Ovary (tissue), 10 donors: ENCODE measurements around the gene ADNP. TPM values are rescaled to one million over a fixed set of nuclear protein-coding genes. Genes with fewer than 3 reads are reported as not detected.
A peak's percentile ranks its signal among the peaks of the same experiment; 100 is the strongest.
"Not testable (repeated sequence)": the region's sequence is repeated elsewhere in the genome, so short reads cannot be mapped to it uniquely, and the experiment has no call there.

ENCODE experiments used
- DNase-seq, 5 donors: peaks; one replicate each; pipeline ENCODE4 v3.0.0-alpha.2; 2019 to 2020
- H3K27ac ChIP-seq, 2 donors: fragments of 200-600 bp; one replicate each; pipeline versions ENCODE4 v1.5.1 to v1.8.0; 2019 to 2022
- H3K27me3 ChIP-seq: fragments of 200-600 bp; one replicate; pipeline ENCODE4 v1.8.0; 2022
- H3K36me3 ChIP-seq: fragments of 200-600 bp; sonication (generic); one replicate; pipeline ENCODE4 v1.5.1; 2019
- H3K4me1 ChIP-seq: one replicate; pipeline ENCODE4 v1.8.1; 2013; ENCODE audit warnings: mild to moderate bottlenecking, moderate library complexity; ENCODE audit not compliant: insufficient read depth
- H3K4me3 ChIP-seq: fragments of 200-600 bp; sonication (generic); one replicate; pipeline ENCODE4 v1.5.1; 2017
- H3K9me3 ChIP-seq, 2 donors: fragments of 200-600 bp in 1 of 2; sonication (generic) in 1 of 2; one replicate each; pipeline versions ENCODE4 v1.5.1 to v1.8.1; 2013 to 2019; ENCODE audit warnings: mild to moderate bottlenecking in 1 of 2, moderate library complexity in 1 of 2
- EP300 ChIP-seq: sonication (generic); formaldehyde crosslinking; IDR thresholded peaks from one replicate; pipeline ENCODE4 v1.6.1; 2017; ENCODE audit warnings: antibody characterized with exemption
- POLR2A ChIP-seq: fragments of 450-650 bp; IDR thresholded peaks from one replicate; pipeline ENCODE4 v1.6.1; 2017; ENCODE audit warnings: antibody characterized with exemption, mild to moderate bottlenecking, moderate library complexity
- WGBS, 3 donors: extraction: QIAGEN DNeasy Blood & Tissue Kit in 1 of 3; methylation state at CpG; one replicate each; pipeline versions ENCODE4 v1.1.5 to v1.1.7; 2013 to 2017; 5-methylcytosine and 5-hydroxymethylcytosine counted together
- intact Hi-C, 4 donors: fragments of 100-400 bp; cut with DNase I; formaldehyde crosslinking; loops; one replicate each; pipeline versions ENCODE4 v1.11.0 to v1.15.1; 2022 to 2023
- long read RNA-seq, 3 donors: library from polyadenylated mRNA in 2 of 3; unstranded in 2 of 3; transcript quantifications; one replicate each; pipeline ENCODE4 v2.0.0 and lab custom pipeline, GENCODE V29; 2021 to 2026
- polyA plus RNA-seq, 2 donors: library from polyadenylated mRNA; stranded (reverse); fragments of 200-250 nt in 1 of 2; fragments of 350-450 nt in 1 of 2; fragmentation: Illumina TruSeq in 1 of 2; extraction: RNeasy Lipid Tissue Mini Kit (QIAGEN cat#74804) in 1 of 2; gene quantifications; one replicate each; pipeline ENCODE4 v1.2.3, GENCODE V29; 2013 to 2014
- total RNA-seq, 7 donors: library from RNA; depleted of rRNA in 2 of 7; stranded (reverse); fragments of >200 nt in 2 of 7; fragmentation: NEBNext Ultra II Directional in 3 of 7; extraction: Animal tissue kit (Norgen Biotek cat#: 25700) in 3 of 7; gene quantifications; one replicate each; pipeline versions ENCODE4 v1.1.0 to v1.2.4, GENCODE V29; 2016 to 2023
- TF ChIP-seq, protein P1 (sequence below), 3 donors: fragments of 450-650 bp in 2 of 3; fragments of 200-600 bp in 1 of 3; IDR thresholded peaks; one replicate each; pipeline versions ENCODE4 v1.5.1 to v1.8.0; 2016 to 2022; ENCODE audit warnings: antibody characterized with exemption in 3 of 3, mild to moderate bottlenecking in 1 of 3
- donor health status: DM: no; HTN: no; CAD: no; lungs with moderate emphysema.
- donor health status: DM: no; HTN: no; CAD: no.
- donor health status: Bipolar disorder and iron deficiency.
- donor health status: DM: yes; HTN: yes; CAD: no.
- donor health status: DM: no; HTN: no; CAD: no.
- donor health status: DM: yes; HTN: yes; CAD: no.

ADNP gene
- total RNA-seq (10 to 100 TPM; 41.1 to 94.7 (median 75.5) TPM), polyA plus RNA-seq (10 to 100 TPM; 30.8 to 80.5 TPM)
- long read RNA-seq, donor 1, full-length matches to known transcripts: 2 of 42 reads
- long read RNA-seq, donor 1, partial matches to known transcripts: 3 of 42 reads
- long read RNA-seq, donor 1, other reads (novel, unspliced or antisense): 37 of 42 reads
- long read RNA-seq, donor 2, full-length matches to known transcripts: 19 of 28 reads
- long read RNA-seq, donor 2, partial matches to known transcripts: 9 of 28 reads
- long read RNA-seq, donor 2, other reads (novel, unspliced or antisense): 0 of 28 reads
- long read RNA-seq, donor 3, full-length matches to known transcripts: 33 of 66 reads
- long read RNA-seq, donor 3, partial matches to known transcripts: 12 of 66 reads
- long read RNA-seq, donor 3, other reads (novel, unspliced or antisense): 21 of 66 reads

GRCh38 chr20:50931306-50932015, at the start of gene ADNP:
Gene ADNP (minus strand): TSS chr20:50931437. CDS start chr20:50903996, 27,441 bp downstream.
- peak; percentile 6 for TF ChIP-seq EP300
- TF ChIP-seq, protein P1, sequence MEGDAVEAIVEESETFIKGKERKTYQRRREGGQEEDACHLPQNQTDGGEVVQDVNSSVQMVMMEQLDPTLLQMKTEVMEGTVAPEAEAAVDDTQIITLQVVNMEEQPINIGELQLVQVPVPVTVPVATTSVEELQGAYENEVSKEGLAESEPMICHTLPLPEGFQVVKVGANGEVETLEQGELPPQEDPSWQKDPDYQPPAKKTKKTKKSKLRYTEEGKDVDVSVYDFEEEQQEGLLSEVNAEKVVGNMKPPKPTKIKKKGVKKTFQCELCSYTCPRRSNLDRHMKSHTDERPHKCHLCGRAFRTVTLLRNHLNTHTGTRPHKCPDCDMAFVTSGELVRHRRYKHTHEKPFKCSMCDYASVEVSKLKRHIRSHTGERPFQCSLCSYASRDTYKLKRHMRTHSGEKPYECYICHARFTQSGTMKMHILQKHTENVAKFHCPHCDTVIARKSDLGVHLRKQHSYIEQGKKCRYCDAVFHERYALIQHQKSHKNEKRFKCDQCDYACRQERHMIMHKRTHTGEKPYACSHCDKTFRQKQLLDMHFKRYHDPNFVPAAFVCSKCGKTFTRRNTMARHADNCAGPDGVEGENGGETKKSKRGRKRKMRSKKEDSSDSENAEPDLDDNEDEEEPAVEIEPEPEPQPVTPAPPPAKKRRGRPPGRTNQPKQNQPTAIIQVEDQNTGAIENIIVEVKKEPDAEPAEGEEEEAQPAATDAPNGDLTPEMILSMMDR (IDR thresholded peaks at IDR 0.05): peak; percentile 80 to 96 (median 96)
- TF ChIP-seq POLR2A: peak; percentile 52
- intact Hi-C loops: loop anchor here in 3 of 4 donors (2.0 kb wide), 2 partner anchors 137 to 139 kb away; partner anchors contain the start of gene BCAS4 (in 2 of the 3)
- H3K36me3 ChIP-seq: no peaks in the 10 kb centered on the region
- peak within 1 kb of the TSS; percentile 87 to 98 for H3K27ac ChIP-seq
- H3K27me3 ChIP-seq: no peaks in the 10 kb centered on the region
- peak within 1 kb of the TSS; percentile 92 for H3K4me3 ChIP-seq
- no peaks in the 10 kb centered on the region for H3K9me3 ChIP-seq
- DNase-seq: peak; percentile 93 to 95 (median 94)
- 1% methylated on average over 48 to 58 of the region's 58 CpGs for WGBS, 3 donors
- H3K4me1 ChIP-seq: peaks cover 10% of the 10 kb centered on the region

DNA sequence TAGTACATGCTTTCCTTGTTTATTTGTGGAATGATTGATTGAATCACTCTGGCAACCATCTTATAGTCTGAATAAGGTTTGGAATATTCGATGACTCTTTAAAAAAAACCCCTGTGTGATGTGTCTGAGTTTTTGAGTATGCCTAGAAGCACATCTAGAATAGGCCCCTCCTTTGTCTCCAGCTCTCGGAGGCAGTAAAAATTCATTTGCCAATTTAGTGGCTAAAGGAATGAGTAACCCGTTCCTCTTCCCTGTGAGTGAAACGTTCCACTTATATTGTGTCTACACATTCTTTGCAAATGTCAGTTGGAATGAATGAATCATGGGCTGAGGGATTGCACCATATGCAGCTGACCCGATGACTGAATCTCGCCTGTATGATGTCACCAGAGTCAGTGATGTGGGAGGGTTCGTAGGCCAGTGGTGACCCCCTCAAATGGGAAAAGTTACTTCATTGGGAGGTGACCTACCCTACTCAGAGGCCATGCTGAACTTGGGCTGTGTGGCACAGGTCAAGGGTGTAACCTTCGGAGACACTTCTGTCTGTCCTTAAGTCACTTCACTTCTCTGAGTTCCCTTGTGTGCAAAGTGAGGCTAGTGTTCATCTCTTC, 48.9 kb upstream of the ADNP start:
- Histone ChIP-seq H3K27ac (no peak overlapping the region), H3K27me3 (no peaks in the 10 kb centered on the region), H3K4me1 (peaks cover 2% of the 10 kb centered on the region), H3K4me3 (no peak overlapping the region), H3K9me3 (no peaks in the 10 kb centered on the region), H3K36me3 (no peaks in the 10 kb centered on the region)
- intact Hi-C loops: loop anchor here in 3 of 4 donors (10.0 kb wide), 1 partner anchor 615 kb away; no protein-coding TSS in a partner anchor
- no peak for TF ChIP-seq EP300
- TF ChIP-seq POLR2A: no peak
- TF ChIP-seq, protein P1 (IDR thresholded peaks at IDR 0.05): no peak
- DNase-seq: no peak
- 37 to 47% (median 45%) methylated on average over 8 of the region's 8 CpGs for WGBS, 3 donors

- H3K27me3 ChIP-seq, H3K9me3 ChIP-seq, DNase-seq, intact Hi-C loops, H3K36me3 ChIP-seq, H3K4me3 ChIP-seq, H3K27ac ChIP-seq, H3K4me1 ChIP-seq: not testable (repeated sequence)
- 87 to 89% (median 88%) methylated on average over 4 of the region's 4 CpGs for WGBS, 3 donors
Observed at GRCh38 chr20:50978533-50978932, 47.3 kb upstream of the ADNP start.

GRCh38 chr20:50977066-50978021, 46.1 kb upstream of the ADNP start:
- H3K4me1 ChIP-seq: peaks cover 2% of the 10 kb centered on the region
- WGBS, 3 donors: 35 to 51% (median 39%) methylated on average over 20 of the region's 20 CpGs
- no peak overlapping the region for H3K4me3 ChIP-seq
- no peaks in the 10 kb centered on the region for H3K36me3 ChIP-seq
- intact Hi-C loops: no loop called here
- H3K27ac ChIP-seq: no peak overlapping the region
- TF ChIP-seq, protein P1 (IDR thresholded peaks at IDR 0.05): no peak
- TF ChIP-seq POLR2A (no peak), EP300 (no peak)
- no peak for DNase-seq
- H3K27me3 ChIP-seq: no peaks in the 10 kb centered on the region
- H3K9me3 ChIP-seq: no peaks in the 10 kb centered on the region
